Measurements from ENCODE around the gene ZFPL1. TPM values are rescaled to one million over a fixed set of nuclear protein-coding genes. Genes with fewer than 3 reads are reported as not detected.
A peak's percentile ranks its signal among the peaks of the same experiment; 100 is the strongest.

Gene ZFPL1
- total and polyA plus RNA-seq, 4 donors, result 12.3 to 19.2 (median 16.3) TPM

- peak; percentile 68 for TF ChIP-seq REST (IDR thresholded peaks at IDR 0.05)
- TF ChIP-seq YY1 (IDR thresholded peaks at IDR 0.05), result peak; percentile 96
- TF ChIP-seq ZBTB33 (IDR thresholded peaks at IDR 0.05), result peak; percentile 79
- peak; percentile 78 for TF ChIP-seq MAX (IDR thresholded peaks at IDR 0.05)
- TF ChIP-seq RXRA (IDR thresholded peaks at IDR 0.05), result peak; percentile 68 to 78
- TF ChIP-seq TAF1 (conservative IDR thresholded peaks at IDR 0.05), result peak; percentile 64
- TF ChIP-seq FOXA2 (IDR thresholded peaks at IDR 0.05), result peak; percentile 41
- TF ChIP-seq HNF4G (IDR thresholded peaks at IDR 0.05), result peak; percentile 51
Observed at GRCh38 chr11:65095974-65096806, 12.2 kb downstream of the ZFPL1 start, which contains the start of gene VPS51 (continued).

GRCh38 chr11:65096926-65097325, 12.9 kb downstream of the ZFPL1 start:
- peaks cover 7 to 25% (median 25%) of the 10 kb centered on the region in 4 donors for H3K4me1 ChIP-seq (ENCODE audit: control insufficient read depth in 4 of 4, insufficient read depth in 4 of 4, low read length in 3 of 4)
- H3K36me3 ChIP-seq (ENCODE audit: control insufficient read depth in 4 of 4, insufficient read depth in 3 of 4, low read depth in 1 of 4, low read length in 3 of 4), result peaks cover 0 to 6% (median 0%) of the 10 kb centered on the region in 4 donors
- peak overlapping the region; percentile 82 to 88 for H3K27ac ChIP-seq (ENCODE audit: low read depth in 1 of 2, low read length in 2 of 2)
- H3K4me3 ChIP-seq (ENCODE audit: low read depth in 1 of 3, low read length in 3 of 3), result peak overlapping the region in 2 of 3 donors; percentile 72 to 85
- peak overlapping the region in 1 of 2 donors; percentile 53 for H3K9ac ChIP-seq (ENCODE audit: low read depth in 1 of 2, low read length in 2 of 2)
- WGBS, result 32% methylated on average over 8 of the region's 8 CpGs
- H3K9me3 ChIP-seq (ENCODE audit: control insufficient read depth in 4 of 4, low read length in 3 of 4), result no peaks in the 10 kb centered on the region
- TF ChIP-seq GABPA (IDR thresholded peaks at IDR 0.05 in 1 of 2, conservative IDR thresholded peaks at IDR 0.05 in 1 of 2), result no peak
- TF ChIP-seq EGR1 (IDR thresholded peaks at IDR 0.05; ENCODE audit: low read depth in 2 of 2), result no peak
- TF ChIP-seq HNF4G (IDR thresholded peaks at IDR 0.05), result no peak
- TF ChIP-seq HNF4A (conservative IDR thresholded peaks at IDR 0.05), result no peak
- TF ChIP-seq YY1 (IDR thresholded peaks at IDR 0.05), result no peak
- TF ChIP-seq ZBTB33 (IDR thresholded peaks at IDR 0.05), result no peak
- no peak for TF ChIP-seq FOXA2 (IDR thresholded peaks at IDR 0.05)
- TF ChIP-seq REST (IDR thresholded peaks at IDR 0.05), result no peak
- TF ChIP-seq NR2F2 (IDR thresholded peaks at IDR 0.05), result no peak
- TF ChIP-seq ATF3 (IDR thresholded peaks at IDR 0.05), result no peak
- TF ChIP-seq TAF1 (conservative IDR thresholded peaks at IDR 0.05), result no peak
- no peaks in the 10 kb centered on the region for H3K27me3 ChIP-seq (ENCODE audit: control insufficient read depth in 4 of 4, insufficient read depth in 4 of 4, low read length in 3 of 4)
- DNase-seq (ENCODE audit: low spot score), result no peak
